Thoracic aorta (tissue), 2 donors: ENCODE results near the gene MAPK11. TPM values are rescaled to one million over a fixed set of nuclear protein-coding genes. Genes with fewer than 3 reads are reported as not detected.

Source experiments
- ATAC-seq: fragments of 150-250 bp; one replicate; pipeline ENCODE4 v1.8.0; 2017; ENCODE audit warnings: low read depth; ENCODE audit not compliant: insufficient number of reproducible peaks, low FRiP score
- DNase-seq: peaks from one replicate; pipeline ENCODE4 v3.0.0-alpha.2; 2020; ENCODE audit warnings: low spot score
- H3K27ac ChIP-seq, 2 donors: fragments of 200-600 bp; sonication (generic); 1 replicate in 1 of 2; 2 replicates in 1 of 2; pipeline ENCODE4 v1.5.1; 2016; ENCODE audit warnings: mild to moderate bottlenecking in 2 of 2, moderate library complexity in 2 of 2
- H3K27me3 ChIP-seq: fragments of 200-600 bp; sonication (generic); replicated peaks from 2 replicates; pipeline ENCODE4 v1.6.0; 2016; ENCODE audit warnings: mild to moderate bottlenecking; ENCODE audit not compliant: insufficient read depth
- H3K36me3 ChIP-seq: fragments of 200-600 bp; sonication (generic); one replicate; pipeline ENCODE4 v1.5.1; 2016
- H3K4me1 ChIP-seq, 2 donors: fragments of 200-600 bp; sonication (generic); 1 replicate in 1 of 2; 2 replicates in 1 of 2; pipeline versions ENCODE4 v1.5.1 to v1.6.0; 2016; ENCODE audit warnings: low read depth in 2 of 2, mild to moderate bottlenecking in 1 of 2; ENCODE audit not compliant: control insufficient read depth in 1 of 2
- H3K4me3 ChIP-seq: fragments of 200-600 bp; sonication (generic); 2 replicates; pipeline ENCODE4 v1.5.1; 2016; ENCODE audit warnings: mild to moderate bottlenecking
- H3K9me3 ChIP-seq: fragments of 200-600 bp; sonication (generic); 2 replicates; pipeline ENCODE4 v1.5.1; 2016
- CTCF ChIP-seq: fragments of 200-600 bp; sonication (generic); IDR thresholded peaks from one replicate; pipeline ENCODE4 v1.5.1; 2019; ENCODE audit warnings: antibody characterized with exemption
- total RNA-seq, 2 donors: library from RNA; depleted of rRNA; stranded (reverse); fragments of >200 nt; gene quantifications; one replicate each; pipeline versions ENCODE4 v1.1.0 to v1.2.3, GENCODE V29; 2016

MAPK11 gene
- total RNA-seq, 2 donors from 2014 or later, result 5.8 to 8.8 TPM

- ATAC-seq (no peak), DNase-seq (no peak)
- no peaks in the 10 kb centered on the region for H3K27me3 ChIP-seq
- H3K4me1 ChIP-seq, result peaks cover 7 to 8% of the 10 kb centered on the region in 2 donors
- H3K36me3 ChIP-seq, result peaks cover 32% of the 10 kb centered on the region
- no peak for TF ChIP-seq CTCF
- no peak overlapping the region for H3K4me3 ChIP-seq
- H3K9me3 ChIP-seq, result no peaks in the 10 kb centered on the region
- no peak overlapping the region for H3K27ac ChIP-seq
Measured at GRCh38 chr22:50236731-50237409, 33.3 kb downstream of the MAPK11 start.

GRCh38 chr22:50233223-50233622 lies 37.0 kb downstream of the MAPK11 start:
- no peaks in the 10 kb centered on the region for H3K4me1 ChIP-seq

GRCh38 chr22:50232481-50233151 lies 37.6 kb downstream of the MAPK11 start:
- no peak for TF ChIP-seq CTCF
- Histone ChIP-seq H3K36me3 (peaks cover 29% of the 10 kb centered on the region), H3K27me3 (no peaks in the 10 kb centered on the region), H3K4me3 (no peak overlapping the region), H3K4me1 (no peaks in the 10 kb centered on the region), H3K27ac (no peak overlapping the region), H3K9me3 (no peaks in the 10 kb centered on the region)
- ATAC-seq (no peak), DNase-seq (no peak)

More at GRCh38 chr22:50233223-50233622, 37.0 kb downstream of the MAPK11 start:
- no peaks in the 10 kb centered on the region for H3K9me3 ChIP-seq
- TF ChIP-seq CTCF, result no peak
- H3K36me3 ChIP-seq, result peaks cover 27% of the 10 kb centered on the region
- H3K27ac ChIP-seq, result no peak overlapping the region
- no peak overlapping the region for H3K4me3 ChIP-seq
- DNase-seq (no peak), ATAC-seq (no peak)
- H3K27me3 ChIP-seq, result no peaks in the 10 kb centered on the region

GRCh38 chr22:50229370-50229769 lies 40.8 kb downstream of the MAPK11 start:
- H3K9me3 ChIP-seq, result no peaks in the 10 kb centered on the region
- no peak for TF ChIP-seq CTCF
- H3K36me3 ChIP-seq, result peaks cover 40% of the 10 kb centered on the region
- no peak for DNase-seq
- no peak overlapping the region for H3K4me3 ChIP-seq
- H3K27me3 ChIP-seq, result no peaks in the 10 kb centered on the region
- H3K4me1 ChIP-seq, result no peaks in the 10 kb centered on the region
- H3K27ac ChIP-seq, result no peak overlapping the region
- no peak for ATAC-seq

DNA sequence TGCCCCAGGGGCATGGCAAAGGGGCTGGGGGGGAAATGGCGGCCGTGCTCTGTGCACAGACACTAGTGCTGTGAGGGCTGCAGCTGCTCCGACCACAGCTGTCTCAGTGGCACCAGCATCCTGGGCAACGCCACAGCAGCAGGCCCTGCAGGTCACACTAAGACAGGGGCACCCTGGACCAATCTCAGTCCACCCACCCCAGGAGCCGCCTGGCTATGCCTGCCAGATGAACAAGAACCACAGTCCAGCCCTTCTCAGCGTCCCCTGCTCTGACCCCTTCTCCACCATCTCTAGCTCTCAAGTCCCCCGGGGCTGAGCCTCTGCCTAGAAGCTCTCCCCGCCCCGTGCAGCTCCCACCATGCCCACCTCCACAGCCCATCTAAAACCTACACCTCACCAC lies 41.8 kb downstream of the MAPK11 start:
- ATAC-seq, result no peak
- H3K36me3 ChIP-seq, result peaks cover 48% of the 10 kb centered on the region
- no peak overlapping the region for H3K27ac ChIP-seq
- H3K9me3 ChIP-seq, result no peaks in the 10 kb centered on the region
- TF ChIP-seq CTCF, result no peak
- no peaks in the 10 kb centered on the region for H3K27me3 ChIP-seq
- no peak overlapping the region for H3K4me3 ChIP-seq
- no peak for DNase-seq
- no peaks in the 10 kb centered on the region for H3K4me1 ChIP-seq
